GM12865 (cell line): ENCODE data around the gene PDCL2.
A peak's percentile ranks its signal among the peaks of the same experiment; 100 is the strongest.

ENCODE experiments used
- DNase-seq: peaks from one replicate; pipeline ENCODE4 v3.0.0; 2010; ENCODE audit warnings: low read depth
- H3K4me3 ChIP-seq: 2 replicates; pipeline ENCODE4 v1.5.1; 2011; ENCODE audit warnings: mild to moderate bottlenecking, low read depth, low read length, control low read depth
- TF ChIP-seq, protein P1 (sequence below): IDR thresholded peaks from 2 replicates; pipeline ENCODE4 v1.5.1; 2011; ENCODE audit warnings: low read length, control low read depth, low read depth, inconsistent platforms; ENCODE audit not compliant: insufficient read depth; ENCODE audit errors: missing control alignments

The PDCL2 gene

DNA sequence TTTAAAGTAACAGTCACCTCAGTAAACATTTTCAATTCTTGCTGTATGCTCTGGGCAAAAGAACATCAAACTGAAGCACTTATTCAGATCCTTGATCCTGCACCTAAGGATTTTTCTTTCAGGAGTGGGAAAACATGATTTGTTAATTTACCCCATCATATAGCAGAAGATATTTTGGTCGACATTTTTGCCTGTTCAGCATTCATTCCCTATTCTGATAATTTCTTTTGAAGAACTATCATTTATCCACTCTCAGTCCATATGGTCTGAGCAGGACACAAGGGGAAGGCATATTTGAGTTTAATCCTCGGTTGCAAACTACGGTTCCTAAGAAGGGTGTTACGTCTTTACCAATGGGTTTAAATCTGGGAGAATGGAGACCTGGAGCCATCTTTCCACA is 44.1 kb downstream of the PDCL2 start:
- peak overlapping the region; percentile 63 for H3K4me3 ChIP-seq
- TF ChIP-seq, protein P1, sequence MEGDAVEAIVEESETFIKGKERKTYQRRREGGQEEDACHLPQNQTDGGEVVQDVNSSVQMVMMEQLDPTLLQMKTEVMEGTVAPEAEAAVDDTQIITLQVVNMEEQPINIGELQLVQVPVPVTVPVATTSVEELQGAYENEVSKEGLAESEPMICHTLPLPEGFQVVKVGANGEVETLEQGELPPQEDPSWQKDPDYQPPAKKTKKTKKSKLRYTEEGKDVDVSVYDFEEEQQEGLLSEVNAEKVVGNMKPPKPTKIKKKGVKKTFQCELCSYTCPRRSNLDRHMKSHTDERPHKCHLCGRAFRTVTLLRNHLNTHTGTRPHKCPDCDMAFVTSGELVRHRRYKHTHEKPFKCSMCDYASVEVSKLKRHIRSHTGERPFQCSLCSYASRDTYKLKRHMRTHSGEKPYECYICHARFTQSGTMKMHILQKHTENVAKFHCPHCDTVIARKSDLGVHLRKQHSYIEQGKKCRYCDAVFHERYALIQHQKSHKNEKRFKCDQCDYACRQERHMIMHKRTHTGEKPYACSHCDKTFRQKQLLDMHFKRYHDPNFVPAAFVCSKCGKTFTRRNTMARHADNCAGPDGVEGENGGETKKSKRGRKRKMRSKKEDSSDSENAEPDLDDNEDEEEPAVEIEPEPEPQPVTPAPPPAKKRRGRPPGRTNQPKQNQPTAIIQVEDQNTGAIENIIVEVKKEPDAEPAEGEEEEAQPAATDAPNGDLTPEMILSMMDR: no peak
- DNase-seq: no peak

DNA sequence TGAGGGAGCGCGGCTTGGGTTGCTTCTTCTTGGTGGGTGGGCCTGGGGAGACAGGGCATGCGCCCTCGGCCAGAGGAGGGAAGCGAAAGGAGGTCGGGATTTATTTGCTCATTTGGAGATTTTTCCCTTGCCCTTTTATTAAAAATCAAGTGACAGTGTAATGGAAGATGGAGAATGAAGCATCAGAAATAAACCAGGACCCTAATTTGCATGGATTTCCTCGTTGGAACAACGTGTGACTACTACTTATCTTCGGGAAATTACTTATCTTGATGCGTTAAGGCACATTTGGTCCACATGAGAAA is 44.6 kb downstream of the PDCL2 start:
- TF ChIP-seq, protein P1: no peak
- DNase-seq: no peak

DNA sequence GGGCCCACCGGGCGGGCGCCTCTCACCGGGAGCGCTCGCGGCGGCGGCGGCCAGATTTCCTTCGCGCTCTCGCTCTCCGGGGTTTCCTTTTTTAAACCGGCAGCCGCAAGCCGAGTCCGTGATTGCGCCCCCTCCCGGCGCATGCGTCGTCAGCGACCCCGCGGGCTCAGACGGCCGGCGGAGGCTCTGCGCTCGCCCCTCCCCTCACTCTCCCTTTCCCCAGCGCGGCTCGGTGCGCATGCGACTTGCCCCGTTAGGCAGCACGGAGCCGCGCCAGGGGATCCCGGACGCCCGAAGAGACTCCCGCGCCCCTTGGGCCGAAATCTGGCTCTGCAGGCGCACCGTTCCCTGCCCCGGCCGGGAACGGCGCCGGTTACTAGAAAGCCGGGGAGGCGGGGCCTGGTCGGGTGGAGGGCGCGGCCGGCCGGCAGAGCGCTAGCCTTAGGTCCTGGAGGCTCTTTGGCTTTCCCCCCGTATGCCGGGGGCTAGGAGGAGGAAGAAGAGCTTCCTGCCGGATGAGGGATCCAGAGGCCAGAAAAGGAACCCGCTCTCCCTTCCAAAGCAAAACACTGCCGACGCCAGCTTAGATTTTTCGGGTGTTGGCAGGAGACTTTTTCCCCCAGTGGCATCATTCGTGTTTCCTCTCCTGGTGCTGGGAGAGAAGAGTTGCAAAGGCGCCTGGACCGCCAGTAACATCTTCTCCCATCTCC is 45.1 kb downstream of the PDCL2 start, which contains the start of gene CLOCK:
TSS of gene CLOCK (minus strand) at position 154 of the 710 bp plus-strand sequence. CDS start 64,124 bp downstream, outside the sequence.
- DNase-seq: peak; percentile 93
- TF ChIP-seq, protein P1: peak; percentile 53
- peak within 1 kb of the TSS; percentile 63 for H3K4me3 ChIP-seq

More for the DNA sequence above, 44.6 kb downstream of the PDCL2 start:
- peak overlapping the region; percentile 63 for H3K4me3 ChIP-seq

DNA sequence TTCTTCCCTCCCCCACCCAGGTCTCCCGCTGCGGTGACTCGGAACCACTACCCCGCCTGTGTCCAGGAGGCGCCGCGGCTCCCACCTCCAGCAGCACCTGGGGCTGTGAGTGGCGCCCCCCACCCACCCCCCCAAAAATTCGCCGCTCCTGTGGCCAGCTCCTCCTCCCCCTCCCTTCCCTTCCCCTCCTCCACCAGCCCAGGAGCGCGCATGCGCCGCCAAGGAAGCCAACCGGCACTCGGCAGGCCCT is 45.6 kb downstream of the PDCL2 start:
- no peak for DNase-seq

DNA sequence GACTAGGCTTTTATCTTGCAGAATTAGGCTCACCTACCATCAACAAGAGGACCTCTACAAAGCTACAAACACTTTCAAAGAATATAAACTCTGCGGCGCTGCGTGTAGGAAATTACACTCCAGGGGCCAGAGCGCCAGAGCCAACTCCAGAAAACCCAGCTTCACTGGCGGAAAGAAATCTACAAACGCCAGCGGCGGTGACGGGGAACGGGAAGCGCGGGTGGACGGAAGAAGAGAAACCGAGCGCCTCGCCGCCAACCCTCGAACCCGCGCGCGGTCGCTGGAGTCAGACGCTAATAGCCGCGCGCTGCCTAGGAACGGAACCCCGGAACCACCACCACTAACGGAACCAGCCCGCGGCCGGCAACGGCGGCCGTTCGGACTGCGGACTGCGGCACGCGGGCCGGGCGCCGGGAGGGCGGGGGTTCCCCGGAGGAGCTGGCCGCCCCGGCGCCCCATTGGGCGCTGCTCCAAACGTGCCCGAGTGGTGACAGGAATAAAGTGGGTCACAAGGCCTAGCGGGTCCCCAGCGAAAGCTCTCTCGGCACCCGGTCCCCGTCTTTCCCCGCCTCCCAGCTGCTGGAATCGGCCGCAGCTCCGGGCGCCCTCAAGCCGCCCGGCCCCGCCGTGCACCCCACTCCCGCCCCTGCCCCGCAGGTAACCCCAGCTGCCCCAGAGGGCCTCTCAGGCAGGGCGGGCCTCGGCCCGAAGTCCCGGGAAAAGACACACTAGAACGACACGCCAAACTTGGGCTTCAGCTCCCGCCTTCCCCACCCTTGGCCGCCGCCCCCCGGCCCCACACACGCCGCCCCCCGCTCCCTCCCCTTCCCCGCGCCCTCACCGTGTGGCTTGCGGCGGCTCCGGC is 46.2 kb downstream of the PDCL2 start:
- peak; percentile 87 for DNase-seq
- H3K4me3 ChIP-seq: peak overlapping the region; percentile 63
- TF ChIP-seq, protein P1: no peak

More for the DNA sequence above, 45.6 kb downstream of the PDCL2 start:
- TF ChIP-seq, protein P1: no peak
- H3K4me3 ChIP-seq: peak overlapping the region; percentile 63

DNA sequence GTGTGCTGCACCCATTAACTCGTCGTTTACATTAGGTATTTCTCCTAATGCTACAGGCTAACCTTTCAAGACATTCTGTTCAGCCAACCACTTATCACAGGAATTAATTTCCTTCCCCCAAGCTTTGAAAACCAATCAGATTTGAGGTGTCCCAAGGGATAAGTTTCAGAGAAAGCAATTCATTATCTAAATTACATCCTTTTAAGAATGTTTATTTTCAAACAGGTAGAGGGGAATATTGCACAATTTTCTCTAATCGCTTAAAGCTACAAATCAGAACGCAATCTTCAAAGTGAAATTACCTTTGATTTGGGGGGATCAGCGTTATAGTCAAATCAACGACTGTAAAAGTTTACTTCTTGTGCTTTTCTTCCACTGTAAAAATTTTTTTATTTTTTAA is 46.9 kb downstream of the PDCL2 start:
- peak overlapping the region; percentile 63 for H3K4me3 ChIP-seq
- TF ChIP-seq, protein P1: no peak
- no peak for DNase-seq
